Fibroblast of villous mesenchyme (primary cell): ENCODE results near the gene PRKCB. TPM values are rescaled to one million over a fixed set of nuclear protein-coding genes. Genes with fewer than 3 reads are reported as not detected.

Experiments
- DNase-seq: peaks from one replicate; pipeline ENCODE4 v3.0.0-alpha.2; 2010; ENCODE audit warnings: low read depth
- H3K4me3 ChIP-seq: 2 replicates; pipeline ENCODE4 v1.5.1; 2011; ENCODE audit warnings: low read depth, mild to moderate bottlenecking, low read length
- total RNA-seq: library from RNA; depleted of rRNA; stranded (reverse); fragments of >200 nt; gene quantifications from 2 replicates; pipeline ENCODE4 v1.2.3, GENCODE V29; 2012
- TF ChIP-seq, protein P1 (sequence below): IDR thresholded peaks from 2 replicates; pipeline ENCODE4 v1.5.1; 2012; ENCODE audit warnings: low read depth, mild to moderate bottlenecking, low read length; ENCODE audit not compliant: insufficient read depth

The PRKCB gene
- total RNA-seq, 1 donor, result not detected

- no peak for DNase-seq
- H3K4me3 ChIP-seq, result no peak overlapping the region
- TF ChIP-seq, protein P1, sequence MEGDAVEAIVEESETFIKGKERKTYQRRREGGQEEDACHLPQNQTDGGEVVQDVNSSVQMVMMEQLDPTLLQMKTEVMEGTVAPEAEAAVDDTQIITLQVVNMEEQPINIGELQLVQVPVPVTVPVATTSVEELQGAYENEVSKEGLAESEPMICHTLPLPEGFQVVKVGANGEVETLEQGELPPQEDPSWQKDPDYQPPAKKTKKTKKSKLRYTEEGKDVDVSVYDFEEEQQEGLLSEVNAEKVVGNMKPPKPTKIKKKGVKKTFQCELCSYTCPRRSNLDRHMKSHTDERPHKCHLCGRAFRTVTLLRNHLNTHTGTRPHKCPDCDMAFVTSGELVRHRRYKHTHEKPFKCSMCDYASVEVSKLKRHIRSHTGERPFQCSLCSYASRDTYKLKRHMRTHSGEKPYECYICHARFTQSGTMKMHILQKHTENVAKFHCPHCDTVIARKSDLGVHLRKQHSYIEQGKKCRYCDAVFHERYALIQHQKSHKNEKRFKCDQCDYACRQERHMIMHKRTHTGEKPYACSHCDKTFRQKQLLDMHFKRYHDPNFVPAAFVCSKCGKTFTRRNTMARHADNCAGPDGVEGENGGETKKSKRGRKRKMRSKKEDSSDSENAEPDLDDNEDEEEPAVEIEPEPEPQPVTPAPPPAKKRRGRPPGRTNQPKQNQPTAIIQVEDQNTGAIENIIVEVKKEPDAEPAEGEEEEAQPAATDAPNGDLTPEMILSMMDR, result no peak
Measured at GRCh38 chr16:23855010-23855409, 19.2 kb downstream of the PRKCB start.

GRCh38 chr16:23856251-23856709 lies 20.5 kb downstream of the PRKCB start:
- H3K4me3 ChIP-seq, result no peak overlapping the region
- DNase-seq, result no peak
- TF ChIP-seq, protein P1, result no peak

- TF ChIP-seq, protein P1, result no peak
- no peak for DNase-seq
- no peak overlapping the region for H3K4me3 ChIP-seq
Measured at GRCh38 chr16:23857256-23857880, 21.6 kb downstream of the PRKCB start.

GRCh38 chr16:23857881-23858269 lies 22.1 kb downstream of the PRKCB start:
- TF ChIP-seq, protein P1, result no peak
- DNase-seq, result no peak
- no peak overlapping the region for H3K4me3 ChIP-seq

DNA sequence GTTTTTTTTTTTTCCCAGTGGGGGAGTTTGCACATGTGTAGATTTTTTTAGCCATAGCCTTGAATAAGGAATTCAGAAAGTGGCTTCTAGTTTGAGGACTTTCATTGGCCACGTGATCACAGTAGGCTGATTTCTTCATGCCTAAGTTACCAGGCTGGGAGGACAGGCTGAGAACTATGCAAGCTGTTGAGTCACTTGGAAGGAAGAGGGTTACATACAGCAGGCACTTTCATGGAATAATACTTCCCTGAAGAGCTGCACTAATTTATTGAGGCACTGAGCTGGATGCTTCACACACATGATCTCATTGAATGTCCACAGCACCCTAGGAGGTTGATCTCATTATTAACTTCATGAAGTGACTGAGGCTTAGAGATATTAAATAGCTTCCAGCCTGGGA lies 22.8 kb downstream of the PRKCB start:
- H3K4me3 ChIP-seq, result no peak overlapping the region
- no peak for DNase-seq
- TF ChIP-seq, protein P1, result no peak

DNA sequence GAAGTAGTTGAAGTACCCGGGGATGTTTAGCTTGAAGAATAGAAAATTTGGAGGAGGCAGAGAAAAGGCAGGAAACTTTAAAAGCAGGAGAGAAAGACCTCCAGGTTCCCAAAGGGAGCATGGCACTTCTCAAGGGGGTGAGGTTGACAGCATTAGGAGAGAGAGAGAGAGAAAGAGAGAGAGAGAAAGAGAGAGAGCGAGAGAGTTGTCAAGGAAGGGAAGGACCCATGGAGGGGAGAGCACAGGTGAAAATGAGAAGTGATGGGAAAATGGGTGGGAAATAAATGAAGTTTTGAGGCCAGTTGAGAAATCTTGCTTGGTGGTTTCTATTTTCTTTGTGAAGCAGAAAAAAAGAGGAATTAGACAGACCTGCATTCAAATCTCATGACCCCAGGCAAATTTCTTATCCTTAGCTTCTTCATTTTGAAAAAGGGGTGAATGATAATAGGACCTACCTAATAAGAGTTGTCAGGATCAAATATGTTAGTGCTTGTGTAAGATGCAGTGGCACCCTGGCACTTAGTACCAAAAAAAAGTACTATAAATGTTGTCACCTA lies 24.0 kb downstream of the PRKCB start:
- no peak for DNase-seq
- no peak overlapping the region for H3K4me3 ChIP-seq

More for the DNA sequence above, 24.0 kb downstream of the PRKCB start:
- TF ChIP-seq, protein P1, result no peak
